Measurements from ENCODE around the gene OAF.

The OAF gene

GRCh38 chr11:120184371-120184945 lies 26.4 kb upstream of the OAF start:
- DNase-seq (ENCODE audit: low spot score): no peak

DNA sequence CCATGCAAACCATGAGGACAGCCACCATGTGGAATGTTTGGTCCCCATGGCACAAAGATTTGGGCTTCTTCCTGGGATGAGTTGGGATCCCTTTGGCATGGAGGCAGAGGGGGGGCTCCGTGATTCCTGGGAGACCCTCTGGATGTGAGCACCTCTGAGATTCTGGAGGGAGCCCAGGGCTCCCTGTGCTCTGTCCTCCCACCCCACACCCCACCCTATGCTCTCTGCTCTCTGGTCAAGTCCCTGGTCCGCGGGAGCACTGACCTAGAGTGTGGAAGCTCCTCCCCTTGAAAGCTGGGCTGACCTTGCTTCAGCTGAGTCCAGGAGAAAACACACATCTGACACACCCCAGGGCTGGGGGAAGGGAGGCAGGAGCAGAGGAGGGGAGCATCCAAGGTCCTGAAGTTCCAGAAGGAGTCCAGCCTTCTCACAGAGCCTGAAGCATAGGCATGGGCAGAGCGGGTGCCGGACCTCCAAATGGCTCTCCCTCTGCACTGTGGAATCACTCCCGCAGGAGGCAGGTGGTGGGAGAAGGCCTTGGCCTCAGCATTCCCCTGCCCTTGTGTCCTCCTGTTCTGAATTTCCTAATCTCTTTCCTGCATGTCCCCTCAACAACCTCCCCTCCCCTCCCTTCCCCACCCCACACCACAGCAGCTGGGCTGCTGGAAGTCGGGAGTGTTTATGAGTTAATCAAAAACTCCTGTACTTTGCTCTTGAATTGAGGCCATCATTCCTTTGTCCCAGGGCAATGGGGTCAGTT lies 25.7 kb upstream of the OAF start:
- peak; percentile 56 for DNase-seq (ENCODE audit: low spot score)

DNA sequence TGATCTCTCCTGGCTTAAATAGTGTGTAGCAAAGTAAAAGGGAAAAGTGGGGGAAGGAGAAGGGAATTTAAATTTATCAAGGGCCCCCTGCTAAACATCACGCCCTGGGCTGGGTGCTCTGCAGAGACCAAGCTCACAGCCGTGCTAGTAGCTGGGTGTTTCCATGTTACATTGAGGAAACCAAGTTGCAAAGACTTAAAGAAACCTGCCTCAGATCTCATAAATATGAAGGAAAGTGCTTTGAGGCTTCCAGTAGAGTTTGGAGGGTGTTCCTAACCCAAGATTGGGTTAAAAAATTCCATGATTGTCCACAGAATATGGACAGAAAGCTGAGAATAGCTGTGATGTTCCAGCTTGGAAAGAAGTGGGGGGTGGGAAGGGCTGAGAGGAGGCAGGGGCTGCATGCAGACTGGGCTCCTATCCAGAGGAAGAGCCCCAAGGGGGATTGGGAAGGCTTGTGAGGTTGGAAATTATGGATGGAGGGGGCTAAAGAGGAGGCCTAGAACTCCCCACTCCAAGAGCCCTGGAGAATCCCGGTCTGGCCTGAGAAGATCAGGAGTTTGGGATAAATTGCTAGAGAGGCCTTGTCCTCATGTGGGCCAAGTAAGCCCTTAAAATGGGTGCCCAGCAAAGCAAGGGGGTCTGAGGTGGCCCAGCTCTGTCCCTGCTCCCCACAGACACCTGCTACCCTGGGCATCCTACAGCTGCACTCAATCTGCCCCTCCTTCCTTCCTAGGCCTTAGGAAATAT lies 25.0 kb upstream of the OAF start:
- no peak for DNase-seq (ENCODE audit: low spot score)

DNA sequence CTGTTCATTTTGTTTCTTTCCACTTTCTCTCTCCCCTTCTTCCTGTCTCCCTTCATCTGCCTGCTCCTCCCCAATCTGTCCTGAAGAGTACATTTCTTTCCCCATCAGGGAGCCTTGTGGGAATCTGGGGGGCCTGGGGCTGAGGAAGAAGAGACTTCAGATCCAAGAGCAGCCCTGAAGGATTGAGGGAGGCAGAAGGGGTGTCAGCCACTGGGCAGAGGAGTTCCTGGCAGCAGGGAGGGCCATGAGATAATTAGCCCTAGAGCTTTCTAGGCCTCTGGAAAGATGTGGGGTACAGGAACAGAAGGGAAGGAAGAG lies 24.4 kb upstream of the OAF start:
- DNase-seq (ENCODE audit: low spot score): no peak

- peak; percentile 48 for DNase-seq (ENCODE audit: low spot score)
These were observed 23.8 kb upstream of the OAF start for GRCh38 chr11:120186774-120187591.

- DNase-seq (ENCODE audit: low spot score): no peak
These were observed 22.5 kb upstream of the OAF start for GRCh38 chr11:120188371-120188770.

DNA sequence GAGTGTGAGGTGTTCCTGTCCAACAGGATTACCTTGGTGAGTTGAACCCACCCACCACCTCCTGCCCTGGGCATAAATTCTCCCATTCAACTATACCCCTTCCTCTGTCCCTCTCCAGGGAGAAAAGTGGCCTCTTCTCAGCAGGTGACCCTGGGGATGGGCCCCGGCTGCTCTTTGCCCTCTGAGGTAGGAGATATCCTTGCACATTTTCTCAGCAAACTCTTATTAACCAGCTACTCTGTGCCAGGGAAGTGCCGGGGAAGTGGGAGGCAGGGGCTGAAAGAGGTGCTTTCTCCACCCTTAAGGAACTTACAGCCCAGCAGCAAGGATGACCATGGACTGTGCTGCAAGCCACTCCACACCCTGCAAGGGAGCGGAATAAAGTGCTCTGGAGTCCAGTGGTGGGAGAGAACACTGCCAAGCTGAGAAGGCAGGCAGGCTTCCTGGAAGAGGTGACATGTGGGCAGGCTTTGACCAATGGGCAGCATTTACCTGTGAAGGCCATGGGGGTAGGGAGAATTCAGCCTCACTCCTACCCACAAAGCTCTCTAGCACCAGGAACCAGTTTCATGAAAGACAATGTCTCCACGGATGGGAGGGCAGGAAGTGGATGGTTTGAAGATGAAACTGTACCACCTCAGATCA lies 21.9 kb upstream of the OAF start:
- no peak for DNase-seq (ENCODE audit: low spot score)

GRCh38 chr11:120191058-120191457 lies 19.8 kb upstream of the OAF start:
- DNase-seq (ENCODE audit: low spot score): no peak

- DNase-seq (ENCODE audit: low spot score): no peak
These were observed 17.8 kb upstream of the OAF start for GRCh38 chr11:120192831-120193625.

DNA sequence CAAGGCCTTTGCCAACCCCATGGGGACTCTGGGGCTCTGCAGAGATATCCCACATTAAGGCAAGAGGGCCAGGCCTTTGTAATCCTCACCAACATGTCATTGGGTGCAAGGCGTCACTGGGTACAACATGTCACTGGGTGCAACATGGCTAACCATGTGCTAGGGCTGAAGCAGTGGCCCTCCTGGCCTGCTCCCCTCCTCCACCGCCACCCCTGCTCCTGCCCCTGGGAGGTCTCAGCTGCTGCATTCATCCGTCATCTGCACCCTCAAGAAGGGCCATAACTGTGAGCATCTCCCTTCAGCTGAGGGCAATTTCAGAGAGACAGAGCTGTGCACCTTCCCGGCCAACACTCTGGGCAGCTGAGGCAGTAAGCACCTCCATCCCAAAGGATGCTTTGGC lies 16.7 kb upstream of the OAF start:
- DNase-seq (ENCODE audit: low spot score): no peak

GRCh38 chr11:120195601-120196320 lies 15.1 kb upstream of the OAF start:
- DNase-seq (ENCODE audit: low spot score): no peak

GRCh38 chr11:120196826-120197225 lies 14.0 kb upstream of the OAF start:
- DNase-seq (ENCODE audit: low spot score): no peak

DNA sequence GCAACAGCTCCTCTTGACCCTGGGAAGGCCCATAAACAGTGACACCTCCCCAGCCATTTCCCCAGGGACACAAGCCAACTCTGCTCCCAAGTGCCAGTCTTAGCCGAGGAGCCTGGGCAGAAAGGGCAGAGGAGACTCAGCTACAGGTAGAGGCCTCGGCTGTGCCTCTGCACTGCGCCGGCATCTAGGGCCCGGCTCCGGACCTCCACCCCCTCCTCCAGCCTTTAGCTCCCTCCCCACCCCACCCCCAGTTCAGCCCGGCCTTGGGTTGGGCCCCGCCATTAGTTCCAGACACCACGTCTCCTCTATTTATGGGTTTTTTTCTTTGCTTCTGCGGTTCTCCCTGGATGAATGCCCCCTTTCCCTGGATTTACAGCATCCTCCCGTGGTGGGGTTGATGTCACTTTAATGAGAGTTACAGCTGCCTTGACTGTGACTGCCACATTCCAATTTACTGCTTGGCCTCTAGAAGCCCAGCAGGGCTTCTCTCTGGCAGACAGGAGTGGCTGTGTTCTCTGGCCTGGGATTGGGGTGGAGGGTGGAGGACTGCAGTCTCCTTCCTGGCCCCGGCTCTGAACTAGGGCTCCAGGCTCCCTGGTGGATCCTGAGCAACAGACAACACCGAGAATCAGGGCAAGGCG lies 13.5 kb upstream of the OAF start:
- DNase-seq (ENCODE audit: low spot score): peak; percentile 53

DNA sequence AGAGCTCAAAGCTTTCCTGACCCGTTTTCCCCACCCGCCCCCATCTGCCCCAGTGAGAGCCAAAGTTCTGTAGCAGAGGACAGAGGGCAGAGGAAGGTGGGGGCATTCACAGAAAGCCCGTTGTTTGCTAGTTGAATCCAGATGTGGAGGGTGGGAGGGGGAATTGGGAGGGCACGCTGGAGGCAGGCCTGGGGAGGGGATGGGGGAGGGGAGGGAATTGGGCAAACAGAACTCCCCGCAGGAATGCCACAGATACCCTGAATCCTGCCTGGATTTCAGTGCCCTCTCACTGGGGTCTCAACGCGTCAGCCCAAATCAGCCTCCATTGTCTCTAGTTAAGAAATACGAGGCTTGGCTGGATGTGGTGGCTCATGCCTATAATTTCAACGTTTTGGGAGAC lies 12.9 kb upstream of the OAF start:
- no peak for DNase-seq (ENCODE audit: low spot score)

GRCh38 chr11:120198403-120198786 lies 12.4 kb upstream of the OAF start:
- DNase-seq (ENCODE audit: low spot score): no peak

DNA sequence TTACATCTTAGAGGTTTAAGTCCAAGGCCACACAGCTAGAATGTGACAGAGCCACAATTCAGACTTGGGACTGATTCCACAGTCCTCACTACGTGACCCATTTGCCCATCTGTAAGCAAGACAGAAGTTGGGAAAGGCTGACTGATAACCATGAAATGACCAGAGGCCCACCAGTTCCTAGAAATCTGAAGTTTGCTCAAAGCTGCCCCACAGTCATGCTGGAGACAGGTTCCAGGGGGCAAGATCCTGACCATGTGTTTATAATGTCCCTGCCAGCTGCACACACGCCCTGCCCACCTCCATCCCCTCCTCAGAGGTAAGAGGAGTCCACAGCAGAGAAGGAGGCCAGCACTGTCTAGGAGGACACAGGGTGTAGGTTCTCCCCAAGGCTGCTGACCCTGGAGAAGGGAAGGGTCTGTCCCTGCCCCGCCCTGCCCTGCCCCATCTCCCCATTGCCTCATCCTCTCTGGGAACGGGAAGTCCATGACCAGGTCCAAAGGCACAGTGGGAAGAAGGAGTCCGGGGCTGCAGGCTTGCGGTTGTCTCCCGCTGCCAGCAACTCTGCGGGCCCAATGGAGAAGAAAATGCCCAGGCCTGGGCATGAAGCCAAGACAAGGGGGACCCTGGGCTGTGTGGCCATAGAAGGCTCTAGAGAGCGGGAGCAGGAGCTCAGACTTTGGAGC lies 11.9 kb upstream of the OAF start:
- DNase-seq (ENCODE audit: low spot score): no peak

DNA sequence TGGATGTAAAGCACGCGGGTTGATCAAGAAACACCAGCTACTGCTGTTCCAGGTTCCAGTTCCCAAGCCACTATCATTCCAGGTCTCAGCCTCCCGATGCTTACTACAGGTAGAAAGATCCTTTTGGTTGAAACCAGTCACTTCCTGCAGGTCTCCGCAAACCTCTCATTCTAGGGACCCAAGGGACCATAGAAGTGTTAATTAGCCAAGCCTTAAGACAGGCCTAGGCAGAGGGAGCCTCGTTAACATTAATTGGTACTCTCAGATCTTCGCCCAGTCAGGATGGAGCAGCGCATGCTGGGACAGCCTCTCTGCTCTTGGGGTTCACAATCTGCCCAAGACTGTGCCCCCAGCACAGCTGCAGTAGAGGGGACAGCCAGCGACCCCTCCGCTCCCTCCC lies 11.2 kb upstream of the OAF start:
- no peak for DNase-seq (ENCODE audit: low spot score)

- DNase-seq (ENCODE audit: low spot score): no peak
These were observed 10.2 kb upstream of the OAF start for GRCh38 chr11:120200677-120201076.

DNA sequence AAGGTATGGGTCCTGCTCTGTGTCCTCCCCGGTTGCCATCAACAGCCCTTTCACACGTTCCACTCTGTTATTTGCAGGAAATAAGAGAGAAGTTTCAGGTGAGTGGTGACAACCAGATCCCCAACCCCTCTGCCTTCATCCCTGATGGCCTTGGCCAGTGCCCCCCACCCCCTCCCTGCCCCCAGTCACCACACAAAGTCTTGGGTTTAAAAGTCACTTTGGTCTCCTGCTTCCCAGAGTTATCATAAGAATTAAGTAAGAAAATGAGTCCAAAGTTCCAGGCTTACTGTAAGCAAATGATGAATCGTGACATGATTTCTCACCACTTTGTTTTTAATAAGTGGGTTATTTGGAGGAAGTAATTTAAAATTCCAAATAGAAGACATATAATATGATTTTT lies 9.2 kb upstream of the OAF start:
- DNase-seq (ENCODE audit: low spot score): no peak

DNA sequence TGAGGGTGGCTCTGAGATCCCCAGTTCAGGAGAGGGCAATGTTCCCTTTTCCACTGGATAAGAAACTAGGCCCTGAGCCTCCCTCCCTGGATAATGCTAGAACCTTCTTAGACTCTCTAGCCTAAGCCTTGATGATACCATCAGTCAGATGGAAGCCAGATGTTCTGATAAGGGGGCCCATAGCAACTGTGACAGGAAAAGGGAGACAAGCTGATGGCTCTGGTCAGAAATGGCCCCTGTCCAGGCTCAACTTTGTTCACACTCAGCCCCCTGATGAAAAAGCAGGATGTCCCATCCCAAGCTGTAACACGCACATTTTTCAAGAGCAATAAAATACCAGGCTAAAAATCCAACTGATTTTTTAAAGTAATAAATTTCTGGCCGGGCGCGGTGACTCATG lies 7.2 kb upstream of the OAF start:
- no peak for DNase-seq (ENCODE audit: low spot score)
